SU-DHL-6 (cell line): ENCODE measurements around the gene BMX.

Experiments
- H2AFZ ChIP-seq: fragments of 200-600 bp; sonication (generic); 2 replicates; pipeline ENCODE4 v1.6.1; 2014; ENCODE audit warnings: low read depth, mild to moderate bottlenecking, moderate library complexity, mixed read lengths, antibody characterized with exemption, low read length; ENCODE audit not compliant: severe bottlenecking
- H3F3A ChIP-seq: fragments of 200-600 bp; shearing (Covaris generic); 2 replicates; pipeline ENCODE4 v1.6.0; 2016; ENCODE audit warnings: antibody characterized with exemption, mild to moderate bottlenecking; ENCODE audit not compliant: insufficient read depth
- H3K27ac ChIP-seq: fragments of 200-600 bp; sonication (generic); 2 replicates; pipeline ENCODE4 v1.5.1; 2016; ENCODE audit warnings: low read depth, mild to moderate bottlenecking, low read length, moderate library complexity, mixed read lengths
- H3K27me3 ChIP-seq: fragments of 200-600 bp; sonication (generic), shearing (Covaris generic); 2 replicates; pipeline ENCODE4 v1.6.0; 2014; ENCODE audit warnings: mild to moderate bottlenecking, low read length
- H3K36me3 ChIP-seq: fragments of 200-600 bp; sonication (generic); 2 replicates; pipeline ENCODE4 v1.6.1; 2014; ENCODE audit warnings: mild to moderate bottlenecking, low read length, mixed read lengths
- H3K4me2 ChIP-seq: fragments of 300-600, 200-600 bp; shearing (Covaris generic), sonication (generic); 2 replicates; pipeline ENCODE4 v1.6.0; 2014; ENCODE audit warnings: low read length, low read depth, mild to moderate bottlenecking; ENCODE audit not compliant: poor library complexity, severe bottlenecking
- H3K4me3 ChIP-seq: fragments of 200-600 bp; sonication (generic); 2 replicates; pipeline ENCODE4 v1.5.1; 2014; ENCODE audit warnings: antibody characterized with exemption, low read length, mild to moderate bottlenecking, mixed read lengths; ENCODE audit not compliant: insufficient read depth, poor library complexity, severe bottlenecking
- H3K79me2 ChIP-seq: fragments of 200-600 bp; sonication (generic); 2 replicates; pipeline ENCODE4 v1.6.1; 2014; ENCODE audit warnings: mild to moderate bottlenecking, low read length, moderate library complexity; ENCODE audit not compliant: insufficient read depth
- H3K9ac ChIP-seq: fragments of 200-600 bp; sonication (generic); 2 replicates; pipeline ENCODE4 v1.7.0; 2014; ENCODE audit warnings: mild to moderate bottlenecking, low read length
- H3K9me2 ChIP-seq: fragments of 200-600 bp; sonication (generic); replicated peaks from 2 replicates; pipeline ENCODE4 v1.6.1; 2014; ENCODE audit warnings: low read length; ENCODE audit not compliant: insufficient read depth
- H3K9me3 ChIP-seq: fragments of 200-600 bp; sonication (generic); 2 replicates; pipeline ENCODE4 v1.6.1; 2014; ENCODE audit warnings: low read length, mixed read lengths; ENCODE audit not compliant: insufficient read depth
- H4K20me1 ChIP-seq: fragments of 200-600 bp; sonication (generic); 2 replicates; pipeline ENCODE4 v1.6.1; 2014; ENCODE audit warnings: low read depth, mild to moderate bottlenecking, antibody characterized with exemption, low read length, moderate library complexity, mixed read lengths
- EZH2phosphoT487 ChIP-seq: fragments of 200-600 bp; sonication (generic), shearing (Covaris generic); conservative IDR thresholded peaks from 2 replicates; pipeline ENCODE4 v1.6.1; 2018; ENCODE audit warnings: mild to moderate bottlenecking, antibody characterized with exemption, low read length, moderate library complexity, mixed read lengths
- TF ChIP-seq, protein P1 (sequence below): fragments of 200-600 bp; sonication (generic); IDR thresholded peaks from one replicate; pipeline ENCODE4 v1.5.1; 2017; ENCODE audit warnings: antibody characterized with exemption, mild to moderate bottlenecking, low read length, moderate library complexity; ENCODE audit not compliant: insufficient read depth, poor library complexity, severe bottlenecking

Gene BMX

DNA sequence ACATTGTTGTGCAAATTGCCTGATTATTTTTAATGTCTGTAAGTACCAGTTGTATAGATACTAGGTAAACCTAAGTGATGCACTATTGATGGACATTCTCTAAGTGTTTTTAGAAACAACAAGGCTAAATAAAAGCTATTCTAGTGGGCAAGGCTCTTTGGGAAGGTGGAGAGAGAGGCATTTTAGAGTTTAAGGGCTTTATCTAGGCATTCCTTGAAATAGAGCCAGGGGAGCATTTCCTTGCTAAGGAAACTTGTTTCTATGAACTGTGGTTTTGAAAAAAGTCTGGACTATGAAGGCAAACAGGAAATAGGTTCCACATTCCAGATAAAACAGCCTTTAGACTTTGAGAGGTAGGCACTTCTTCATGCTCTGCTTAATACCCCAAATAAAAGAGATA, 23.8 kb downstream of the BMX start:
- Histone ChIP-seq H3K36me3 (no peaks in the 10 kb centered on the region), H3F3A (no peaks in the 10 kb centered on the region), H3K9me2 (no peaks in the 10 kb centered on the region), H2AFZ (no peak overlapping the region), H3K4me3 (no peak overlapping the region), H3K27me3 (no peaks in the 10 kb centered on the region), H3K9ac (no peak overlapping the region), H3K27ac (no peak overlapping the region), H3K4me2 (no peak overlapping the region), H3K9me3 (no peaks in the 10 kb centered on the region), H3K79me2 (no peaks in the 10 kb centered on the region), H4K20me1 (no peaks in the 10 kb centered on the region)
- TF ChIP-seq, protein P1, sequence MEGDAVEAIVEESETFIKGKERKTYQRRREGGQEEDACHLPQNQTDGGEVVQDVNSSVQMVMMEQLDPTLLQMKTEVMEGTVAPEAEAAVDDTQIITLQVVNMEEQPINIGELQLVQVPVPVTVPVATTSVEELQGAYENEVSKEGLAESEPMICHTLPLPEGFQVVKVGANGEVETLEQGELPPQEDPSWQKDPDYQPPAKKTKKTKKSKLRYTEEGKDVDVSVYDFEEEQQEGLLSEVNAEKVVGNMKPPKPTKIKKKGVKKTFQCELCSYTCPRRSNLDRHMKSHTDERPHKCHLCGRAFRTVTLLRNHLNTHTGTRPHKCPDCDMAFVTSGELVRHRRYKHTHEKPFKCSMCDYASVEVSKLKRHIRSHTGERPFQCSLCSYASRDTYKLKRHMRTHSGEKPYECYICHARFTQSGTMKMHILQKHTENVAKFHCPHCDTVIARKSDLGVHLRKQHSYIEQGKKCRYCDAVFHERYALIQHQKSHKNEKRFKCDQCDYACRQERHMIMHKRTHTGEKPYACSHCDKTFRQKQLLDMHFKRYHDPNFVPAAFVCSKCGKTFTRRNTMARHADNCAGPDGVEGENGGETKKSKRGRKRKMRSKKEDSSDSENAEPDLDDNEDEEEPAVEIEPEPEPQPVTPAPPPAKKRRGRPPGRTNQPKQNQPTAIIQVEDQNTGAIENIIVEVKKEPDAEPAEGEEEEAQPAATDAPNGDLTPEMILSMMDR = no peak

DNA sequence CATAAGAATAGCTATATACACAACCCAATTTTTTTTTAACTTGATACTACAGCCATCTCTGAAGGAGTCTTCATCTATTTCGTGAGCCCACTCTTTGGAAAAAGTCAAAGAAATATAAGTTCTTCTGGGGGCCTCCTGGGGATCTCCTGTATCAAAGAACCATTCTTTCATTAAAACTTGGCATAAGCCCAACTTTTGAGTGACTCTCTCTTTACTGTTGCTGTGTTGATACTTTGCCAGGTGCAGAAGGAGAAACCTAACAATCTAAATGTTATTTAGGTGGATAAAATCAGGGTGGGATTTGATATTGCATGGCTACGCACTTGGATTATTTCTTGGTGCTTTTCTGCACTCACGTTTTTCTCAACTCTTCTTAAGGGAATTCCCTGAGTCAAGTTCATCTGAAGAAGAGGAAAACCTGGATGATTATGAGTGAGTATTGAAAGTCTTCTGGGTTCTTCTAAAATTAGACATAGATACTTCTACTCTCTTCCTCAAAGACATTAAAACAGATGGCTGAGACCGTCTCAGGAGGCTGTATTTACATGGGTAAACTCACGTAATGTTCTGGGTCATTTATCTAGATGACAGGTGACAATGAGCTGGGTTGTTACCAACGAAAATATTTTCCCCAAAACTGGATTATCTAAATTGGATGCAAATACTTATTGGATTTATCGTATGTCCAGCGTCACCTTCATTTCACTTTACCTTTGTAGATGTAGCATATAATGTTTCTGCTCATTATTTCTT, 25.2 kb downstream of the BMX start:
- Histone ChIP-seq H3K27ac (no peak overlapping the region), H3K9me3 (no peaks in the 10 kb centered on the region), H2AFZ (no peak overlapping the region), H3K9me2 (no peaks in the 10 kb centered on the region), H3K36me3 (no peaks in the 10 kb centered on the region), H3F3A (no peaks in the 10 kb centered on the region), H3K27me3 (no peaks in the 10 kb centered on the region), H3K4me3 (no peak overlapping the region), H4K20me1 (no peaks in the 10 kb centered on the region), H3K4me2 (no peak overlapping the region), H3K9ac (no peak overlapping the region), H3K79me2 (no peaks in the 10 kb centered on the region)
- TF ChIP-seq EZH2phosphoT487 = no peak
- TF ChIP-seq, protein P1 = no peak

DNA sequence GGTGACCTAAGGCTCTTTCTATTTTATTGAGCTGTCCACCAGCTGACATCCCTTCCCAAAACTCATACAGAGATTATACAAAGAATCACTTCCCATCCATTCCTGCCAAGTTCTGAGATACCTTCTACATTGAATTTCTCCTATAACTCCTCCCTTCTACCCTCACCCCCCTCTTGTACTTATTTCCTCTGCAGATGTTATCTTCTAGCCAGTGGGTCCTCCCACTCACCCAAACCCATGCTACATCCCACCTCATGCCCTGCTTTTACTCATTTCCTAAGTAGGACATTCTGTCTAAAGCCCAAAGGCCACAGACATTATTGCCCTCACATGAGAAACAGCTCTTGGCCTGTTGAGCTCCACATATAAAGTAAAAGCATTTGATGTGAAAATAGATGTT, 28.6 kb downstream of the BMX start:
- Histone ChIP-seq H4K20me1 (no peaks in the 10 kb centered on the region), H3K9ac (no peak overlapping the region), H3K9me2 (no peaks in the 10 kb centered on the region), H3K9me3 (no peaks in the 10 kb centered on the region), H3K36me3 (no peaks in the 10 kb centered on the region), H3K4me2 (no peak overlapping the region), H3K27ac (no peak overlapping the region), H2AFZ (no peak overlapping the region), H3K27me3 (no peaks in the 10 kb centered on the region), H3K79me2 (no peaks in the 10 kb centered on the region), H3F3A (no peaks in the 10 kb centered on the region), H3K4me3 (no peak overlapping the region)
- TF ChIP-seq, protein P1 = no peak
- TF ChIP-seq EZH2phosphoT487 = no peak
